ENCODE data around the gene WDR91.

WDR91 gene

GRCh38 chr7:135169964-135170273 is 41.4 kb downstream of the WDR91 start:
- TF ChIP-seq RAD21 (IDR thresholded peaks at IDR 0.05; ENCODE audit: low read depth), result no peak
- TF ChIP-seq TEAD4 (IDR thresholded peaks at IDR 0.05), result no peak
- TF ChIP-seq ZBTB7A (IDR thresholded peaks at IDR 0.05; ENCODE audit: low read depth), result no peak
- no peak for TF ChIP-seq CEBPB (IDR thresholded peaks at IDR 0.05)
- no peak for TF ChIP-seq USF1 (IDR thresholded peaks at IDR 0.05)
- TF ChIP-seq EGR1 (IDR thresholded peaks at IDR 0.05), result no peak
- no peak for TF ChIP-seq CREB1 (IDR thresholded peaks at IDR 0.05; ENCODE audit: low read depth)

GRCh38 chr7:135169141-135169963 is 42.0 kb downstream of the WDR91 start:
- TF ChIP-seq REST (IDR thresholded peaks at IDR 0.05; ENCODE audit: low read depth) (no peak), FOXM1 (IDR thresholded peaks at IDR 0.05; ENCODE audit: borderline replicate concordance, low read depth) (no peak), EP300 (IDR thresholded peaks at IDR 0.05; ENCODE audit: borderline replicate concordance) (no peak), TEAD4 (IDR thresholded peaks at IDR 0.05) (no peak)

GRCh38 chr7:135168489-135169140 is 42.7 kb downstream of the WDR91 start:
- no peak for TF ChIP-seq USF1 (IDR thresholded peaks at IDR 0.05)
- no peak for TF ChIP-seq CEBPB (IDR thresholded peaks at IDR 0.05)
- TF ChIP-seq TAF1 (IDR thresholded peaks at IDR 0.05; ENCODE audit: low read depth), result no peak
- TF ChIP-seq TCF12 (IDR thresholded peaks at IDR 0.05; ENCODE audit: low read depth), result no peak
- TF ChIP-seq ZBTB7A (IDR thresholded peaks at IDR 0.05; ENCODE audit: low read depth), result no peak
- TF ChIP-seq MAX (IDR thresholded peaks at IDR 0.05), result no peak

- no peak for TF ChIP-seq USF1 (IDR thresholded peaks at IDR 0.05)
- TF ChIP-seq RAD21 (IDR thresholded peaks at IDR 0.05; ENCODE audit: low read depth), result no peak
- TF ChIP-seq REST (IDR thresholded peaks at IDR 0.05; ENCODE audit: low read depth), result no peak
- no peak for TF ChIP-seq CEBPB (IDR thresholded peaks at IDR 0.05)
- no peak for TF ChIP-seq MAX (IDR thresholded peaks at IDR 0.05)
- TF ChIP-seq TCF12 (IDR thresholded peaks at IDR 0.05; ENCODE audit: low read depth), result no peak
- TF ChIP-seq CREB1 (IDR thresholded peaks at IDR 0.05; ENCODE audit: low read depth), result no peak
- TF ChIP-seq EP300 (IDR thresholded peaks at IDR 0.05; ENCODE audit: borderline replicate concordance), result no peak
- no peak for TF ChIP-seq FOXM1 (IDR thresholded peaks at IDR 0.05; ENCODE audit: borderline replicate concordance, low read depth)
- TF ChIP-seq ZBTB7A (IDR thresholded peaks at IDR 0.05; ENCODE audit: low read depth), result no peak
- TF ChIP-seq NFIC (IDR thresholded peaks at IDR 0.05), result no peak
- no peak for TF ChIP-seq TAF1 (IDR thresholded peaks at IDR 0.05; ENCODE audit: low read depth)
- TF ChIP-seq EGR1 (IDR thresholded peaks at IDR 0.05), result no peak
Observed at GRCh38 chr7:135168001-135168400, 43.3 kb downstream of the WDR91 start.

- no peak for TF ChIP-seq REST (IDR thresholded peaks at IDR 0.05; ENCODE audit: low read depth)
- TF ChIP-seq ZBTB7A (IDR thresholded peaks at IDR 0.05; ENCODE audit: low read depth), result no peak
- no peak for TF ChIP-seq FOXM1 (IDR thresholded peaks at IDR 0.05; ENCODE audit: borderline replicate concordance, low read depth)
- no peak for TF ChIP-seq NFIC (IDR thresholded peaks at IDR 0.05)
- TF ChIP-seq TAF1 (IDR thresholded peaks at IDR 0.05; ENCODE audit: low read depth), result no peak
- no peak for TF ChIP-seq EGR1 (IDR thresholded peaks at IDR 0.05)
- no peak for TF ChIP-seq RAD21 (IDR thresholded peaks at IDR 0.05; ENCODE audit: low read depth)
- no peak for TF ChIP-seq TCF12 (IDR thresholded peaks at IDR 0.05; ENCODE audit: low read depth)
- no peak for TF ChIP-seq USF1 (IDR thresholded peaks at IDR 0.05)
- no peak for TF ChIP-seq TEAD4 (IDR thresholded peaks at IDR 0.05)
- no peak for TF ChIP-seq YY1 (IDR thresholded peaks at IDR 0.05; ENCODE audit: low read depth)
- TF ChIP-seq CEBPB (IDR thresholded peaks at IDR 0.05), result no peak
- TF ChIP-seq CREB1 (IDR thresholded peaks at IDR 0.05; ENCODE audit: low read depth), result no peak
- no peak for TF ChIP-seq MAX (IDR thresholded peaks at IDR 0.05)
- no peak for TF ChIP-seq EP300 (IDR thresholded peaks at IDR 0.05; ENCODE audit: borderline replicate concordance)
Observed at GRCh38 chr7:135167365-135167917, 43.9 kb downstream of the WDR91 start.
